H1 (cell line): ENCODE data around the gene TTC29. TPM values are rescaled to one million over a fixed set of nuclear protein-coding genes. Genes with fewer than 3 reads are reported as not detected.

Source experiments
- CTCF ChIA-PET: fragments of 300-600 bp; sonication (Branson Sonifier 250); formaldehyde crosslinking; loops from one replicate; lab custom pipeline; 2021; ENCODE audit not compliant: partially characterized antibody; lab: Charles Lee
- POLR2A ChIA-PET: fragments of 300-600 bp; sonication (Branson Sonifier 250); formaldehyde crosslinking; loops from one replicate; lab custom pipeline; 2021; ENCODE audit warnings: inconsistent platforms; ENCODE audit not compliant: partially characterized antibody; lab: Charles Lee
- DNase-seq, 2 experiments: peaks; one replicate each; pipeline versions ENCODE4 v3.0.0 to v3.0.0-alpha.2; 2010 to 2022; ENCODE audit warnings: low spot score in 2 of 2, low read depth in 1 of 2, mixed read lengths in 1 of 2
- FAIRE-seq: peaks from 2 replicates; lab custom pipeline; 2011; peaks lifted over from hg19 to GRCh38; lab: Jason Lieb, UNC
- H2AFZ ChIP-seq: 2 replicates; pipeline ENCODE4 v1.8.1; 2012; ENCODE audit warnings: low read length, inconsistent platforms
- H2AK5ac ChIP-seq: 2 replicates; pipeline ENCODE4 v1.6.1; 2013; ENCODE audit warnings: low read depth, low read length
- H2BK120ac ChIP-seq: replicated peaks from 2 replicates; pipeline ENCODE3; 2013; ENCODE audit warnings: low read depth, low read length, inconsistent platforms
- H2BK12ac ChIP-seq: 2 replicates; pipeline ENCODE4 v1.6.1; 2013; ENCODE audit warnings: low read depth, low read length
- H2BK15ac ChIP-seq: 2 replicates; pipeline ENCODE4 v1.6.1; 2013; ENCODE audit warnings: low read length
- H2BK20ac ChIP-seq: 2 replicates; pipeline ENCODE4 v1.6.1; 2013; ENCODE audit warnings: low read length
- H2BK5ac ChIP-seq: 2 replicates; pipeline ENCODE4 v1.6.1; 2013; ENCODE audit warnings: low read depth, low read length
- H3K14ac ChIP-seq: 2 replicates; pipeline ENCODE4 v1.6.1; 2013; ENCODE audit warnings: inconsistent platforms; ENCODE audit not compliant: insufficient read length
- H3K18ac ChIP-seq: 2 replicates; pipeline ENCODE4 v1.6.1; 2013; ENCODE audit warnings: low read length; ENCODE audit errors: extremely low read depth
- H3K23ac ChIP-seq: 2 replicates; pipeline ENCODE4 v1.6.1; 2013; ENCODE audit warnings: inconsistent platforms; ENCODE audit not compliant: insufficient read length
- H3K23me2 ChIP-seq: 2 replicates; pipeline ENCODE4 v1.6.1; 2013; ENCODE audit warnings: low read depth, low read length
- H3K27ac ChIP-seq: 2 replicates; pipeline ENCODE4 v1.6.1; 2011; ENCODE audit warnings: low read depth, low read length, inconsistent platforms
- H3K27me3 ChIP-seq, 4 experiments: replicated peaks in 1 of 4; 1 replicate in 1 of 4; 2 replicates in 3 of 4; pipeline versions ENCODE4 v1.6.1 to v1.8.1; 2011 to 2013; ENCODE audit warnings: low read length in 3 of 4, mild to moderate bottlenecking in 3 of 4, inconsistent platforms in 2 of 4, mixed read lengths in 2 of 4, moderate library complexity in 1 of 4; ENCODE audit not compliant: control insufficient read depth in 3 of 4, insufficient read depth in 3 of 4; ENCODE audit errors: extremely low read depth in 1 of 4
- H3K36me3 ChIP-seq, 4 experiments: 2 replicates each; pipeline versions ENCODE4 v1.6.1 to v1.8.1; 2011 to 2013; ENCODE audit warnings: mild to moderate bottlenecking in 4 of 4, low read length in 3 of 4, moderate library complexity in 2 of 4, control low read depth in 1 of 4, inconsistent platforms in 1 of 4; ENCODE audit not compliant: insufficient read depth in 4 of 4, control insufficient read depth in 2 of 4
- H3K4ac ChIP-seq: replicated peaks from 2 replicates; pipeline ENCODE3; 2013; ENCODE audit warnings: low read length, low read depth, mixed read lengths, inconsistent platforms; ENCODE audit not compliant: insufficient read length
- H3K4me1 ChIP-seq, 4 experiments: replicated peaks in 1 of 4; 1 replicate in 1 of 4; 2 replicates in 3 of 4; pipeline versions ENCODE4 v1.6.1 to v1.8.1; 2011 to 2013; ENCODE audit warnings: low read length in 3 of 4, inconsistent platforms in 2 of 4, mixed read lengths in 1 of 4; ENCODE audit not compliant: insufficient read depth in 4 of 4, control insufficient read depth in 3 of 4
- H3K4me2 ChIP-seq, 2 experiments: 2 replicates each; pipeline versions ENCODE4 v1.6.1 to v1.8.1; 2011 to 2013; ENCODE audit warnings: low read depth in 2 of 2, low read length in 2 of 2, control low read depth in 1 of 2, inconsistent platforms in 1 of 2, mild to moderate bottlenecking in 1 of 2; ENCODE audit not compliant: insufficient read depth in 1 of 2
- H3K4me3 ChIP-seq, 4 experiments: fragments of 200-600, 300-600 bp in 1 of 4; sonication (generic), shearing (Covaris generic), sonication (Bioruptor Twin) in 1 of 4; 2 replicates each; pipeline versions ENCODE4 v1.5.1 to v1.8.1; 2011 to 2016; ENCODE audit warnings: low read length in 4 of 4, low read depth in 3 of 4, control low read depth in 2 of 4, inconsistent platforms in 2 of 4, mild to moderate bottlenecking in 2 of 4, mixed read lengths in 1 of 4, moderate library complexity in 1 of 4; ENCODE audit not compliant: insufficient read depth in 2 of 4; ENCODE audit errors: extremely low read depth in 1 of 4
- H3K56ac ChIP-seq: replicated peaks from 2 replicates; pipeline ENCODE3; 2013; ENCODE audit warnings: low read depth, mild to moderate bottlenecking, mixed read lengths, low read length, inconsistent platforms; ENCODE audit not compliant: insufficient read length
- H3K79me1 ChIP-seq: 2 replicates; pipeline ENCODE4 v1.6.1; 2013; ENCODE audit warnings: low read depth, low read length, control low read depth
- H3K79me2 ChIP-seq, 2 experiments: 2 replicates each; pipeline versions ENCODE4 v1.6.1 to v1.8.1; 2012 to 2013; ENCODE audit warnings: low read length in 2 of 2, mild to moderate bottlenecking in 2 of 2, inconsistent platforms in 1 of 2; ENCODE audit not compliant: insufficient read depth in 2 of 2, control insufficient read depth in 1 of 2
- H3K9ac ChIP-seq, 4 experiments: replicated peaks in 1 of 4; 1 replicate in 1 of 4; 2 replicates in 3 of 4; pipeline versions ENCODE4 v1.6.1 to v1.8.1; 2011 to 2013; ENCODE audit warnings: low read depth in 3 of 4, low read length in 3 of 4, control low read depth in 2 of 4, mild to moderate bottlenecking in 2 of 4, moderate library complexity in 2 of 4, inconsistent platforms in 1 of 4; ENCODE audit errors: extremely low read depth in 1 of 4
- H3K9me3 ChIP-seq, 2 experiments: 2 replicates each; pipeline versions ENCODE4 v1.6.1 to v1.8.1; 2012 to 2013; ENCODE audit warnings: mild to moderate bottlenecking in 2 of 2, moderate library complexity in 2 of 2, control low read depth in 1 of 2, inconsistent platforms in 1 of 2, low read depth in 1 of 2, low read length in 1 of 2, mixed read lengths in 1 of 2; ENCODE audit not compliant: insufficient read depth in 2 of 2
- H4K20me1 ChIP-seq, 2 experiments: replicated peaks in 1 of 2; 2 replicates each; pipeline versions ENCODE3 to v1.8.1; 2011 to 2013; ENCODE audit warnings: inconsistent platforms in 2 of 2, low read length in 2 of 2, mild to moderate bottlenecking in 1 of 2; ENCODE audit not compliant: insufficient read depth in 2 of 2, control insufficient read depth in 1 of 2
- H4K5ac ChIP-seq: 2 replicates; pipeline ENCODE4 v1.6.1; 2013; ENCODE audit warnings: low read length, low read depth, mixed read lengths, inconsistent platforms; ENCODE audit not compliant: insufficient read length
- H4K8ac ChIP-seq: 2 replicates; pipeline ENCODE4 v1.8.0; 2013; ENCODE audit warnings: mild to moderate bottlenecking, moderate library complexity, low read length, inconsistent platforms; ENCODE audit not compliant: insufficient read depth; ENCODE audit errors: extremely low read depth
- H4K91ac ChIP-seq: replicated peaks from 2 replicates; pipeline ENCODE3; 2013; ENCODE audit warnings: low read length, mixed read lengths, inconsistent platforms; ENCODE audit not compliant: insufficient read length
- ASH2L ChIP-seq: fragments of 200-600, 300-600 bp; sonication (generic); IDR thresholded peaks from one replicate; pipeline ENCODE4 v1.7.1; 2017; ENCODE audit warnings: low read length
- EGR1 ChIP-seq: IDR thresholded peaks from 2 replicates; pipeline ENCODE4 v1.6.1; 2011; ENCODE audit warnings: low read depth, low read length, borderline replicate concordance
- GTF2F1 ChIP-seq: IDR thresholded peaks from 2 replicates; pipeline ENCODE4 v1.6.1; 2012; ENCODE audit warnings: low read depth, low read length, improper control_type of control experiment, borderline replicate concordance
- HDAC2 ChIP-seq, 2 experiments: fragments of 300-600 bp in 1 of 2; sonication (generic) in 1 of 2; IDR thresholded peaks; 2 replicates each; pipeline ENCODE4 v1.6.1; 2011 to 2012; ENCODE audit warnings: low read depth in 2 of 2, low read length in 2 of 2, mild to moderate bottlenecking in 2 of 2, moderate library complexity in 2 of 2, borderline replicate concordance in 1 of 2, inconsistent platforms in 1 of 2
- KDM5A ChIP-seq: fragments of 200-600 bp; IDR thresholded peaks from 2 replicates; pipeline ENCODE4 v1.7.1; 2012; ENCODE audit warnings: mild to moderate bottlenecking, low read length, inconsistent platforms, mixed read lengths
- PHF8 ChIP-seq: fragments of 200-600 bp; sonication (generic); conservative IDR thresholded peaks from 2 replicates; pipeline ENCODE4 v1.7.1; 2012; ENCODE audit warnings: low read depth, mild to moderate bottlenecking, inconsistent platforms, low read length, moderate library complexity
- POU5F1 ChIP-seq: IDR thresholded peaks from 2 replicates; pipeline ENCODE4 v1.6.1; 2011; ENCODE audit warnings: low read depth, mild to moderate bottlenecking, low read length, moderate library complexity
- RNF2 ChIP-seq: fragments of 200-900, 300-1000 bp; sonication (generic); IDR thresholded peaks from 2 replicates; pipeline ENCODE4 v1.7.1; 2016; ENCODE audit warnings: borderline replicate concordance, low read depth, mild to moderate bottlenecking, antibody characterized with exemption, low read length; ENCODE audit not compliant: poor library complexity, severe bottlenecking; ENCODE audit errors: missing control alignments
- SP1 ChIP-seq: IDR thresholded peaks from 2 replicates; pipeline ENCODE4 v1.6.1; 2011; ENCODE audit warnings: low read depth, low read length
- TAF1 ChIP-seq: IDR thresholded peaks from 2 replicates; pipeline ENCODE4 v1.6.1; 2011; ENCODE audit warnings: mild to moderate bottlenecking, low read depth, low read length
- TCF12 ChIP-seq: IDR thresholded peaks from 2 replicates; pipeline ENCODE4 v1.6.1; 2011; ENCODE audit warnings: low read depth, mild to moderate bottlenecking, low read length
- ZNF274 ChIP-seq: IDR thresholded peaks from 2 replicates; pipeline ENCODE4 v1.7.0; 2012; ENCODE audit warnings: low read length, borderline replicate concordance; ENCODE audit errors: extremely low read depth
- polyA plus RNA-seq, 7 experiments: library from polyadenylated mRNA; depleted of rRNA in 3 of 7; stranded (reverse) in 5 of 7; unstranded in 2 of 7; fragments of >200 nt in 5 of 7; fragments of 200-250 nt in 2 of 7; gene quantifications; 1 replicate in 5 of 7; 2 replicates in 1 of 7; 4 replicates in 1 of 7; pipeline versions ENCODE4 v1.2.1 to v1.2.3, GENCODE V29; 2011 to 2013; ENCODE audit warnings: missing spikeins in 2 of 7, mixed read lengths in 2 of 7
- total RNA-seq: library from RNA; stranded (reverse); fragmentation: NEBNext Ultra II Directional; extraction: Animal tissue kit (Norgen Biotek cat#: 25700); gene quantifications from 2 replicates; pipeline ENCODE4 v1.2.1, GENCODE V29; 2021

TTC29 gene
- total and polyA plus RNA-seq, 2 of the 8 experiments (the other 6 are each of a cell fraction or from before 2014, with no cell fraction given), result 0.28 TPM; not detected in 1

- Histone ChIP-seq H3K23me2 (no peaks in the 10 kb centered on the region), H2AK5ac (no peak overlapping the region), H2BK5ac (no peak overlapping the region), H3K4me2 (no peak overlapping the region), H3K27me3 (no peaks in the 10 kb centered on the region), H2BK120ac (no peak overlapping the region), H3K4me1 (peaks cover 0 to 4% (median 2%) of the 10 kb centered on the region in 4 experiments; a peak in 3 of 7 replicates), H2BK20ac (no peak overlapping the region), H2BK12ac (no peak overlapping the region), H3K9ac (no peak overlapping the region), H3K18ac (no peak overlapping the region), H4K91ac (no peak overlapping the region), H2BK15ac (no peak overlapping the region), H3K9me3 (no peaks in the 10 kb centered on the region), H4K20me1 (no peaks in the 10 kb centered on the region), H3K56ac (no peak overlapping the region), H3K4ac (no peak overlapping the region), H3K36me3 (no peaks in the 10 kb centered on the region), H3K23ac (no peak overlapping the region), H3K14ac (no peak overlapping the region), H3K79me2 (no peaks in the 10 kb centered on the region), H3K4me3 (no peak overlapping the region), H2AFZ (no peak overlapping the region), H3K27ac (no peak overlapping the region), H4K8ac (no peak overlapping the region), H3K79me1 (no peaks in the 10 kb centered on the region), H4K5ac (no peak overlapping the region)
- CTCF ChIA-PET, result no interaction called here
- POLR2A ChIA-PET, result no interaction called here
- no peak for TF ChIP-seq TCF12
- no peak for TF ChIP-seq KDM5A
- no peak for TF ChIP-seq PHF8
- no peak for TF ChIP-seq EGR1
- TF ChIP-seq POU5F1, result no peak
- TF ChIP-seq RNF2, result no peak
- no peak for TF ChIP-seq GTF2F1
- TF ChIP-seq SP1, result no peak
- no peak for TF ChIP-seq ASH2L
- TF ChIP-seq HDAC2 (IDR thresholded peaks at IDR 0.05; ENCODE audit: borderline replicate concordance in 1 of 2, low read depth in 2 of 2, low read length in 2 of 2), result no peak
- TF ChIP-seq ZNF274, result no peak
- TF ChIP-seq TAF1, result no peak
- FAIRE-seq (no peak), DNase-seq (no peak)
These were observed 104.9 kb downstream of the TTC29 start for GRCh38 chr4:146840731-146841130.
